AG10803 (cell line): ENCODE results near the gene METTL25.
"Not testable (repeated sequence)": the region's sequence is repeated elsewhere in the genome, so short reads cannot be mapped to it uniquely, and the experiment has no call there.

Experiments
- DNase-seq: peaks from one replicate; pipeline ENCODE4 v3.0.0; 2010; ENCODE audit warnings: low read depth
- H3K4me3 ChIP-seq: 2 replicates; pipeline ENCODE4 v1.5.1; 2011; ENCODE audit warnings: mild to moderate bottlenecking, low read length, control low read depth
- CTCF ChIP-seq: conservative IDR thresholded peaks from 2 replicates; pipeline ENCODE4 v1.5.1; 2011; ENCODE audit warnings: mild to moderate bottlenecking, low read length, control low read depth, inconsistent platforms

The METTL25 gene

GRCh38 chr12:82329508-82329907 is 28.8 kb upstream of the METTL25 start:
- no peak overlapping the region for H3K4me3 ChIP-seq
- no peak for TF ChIP-seq CTCF
- no peak for DNase-seq

GRCh38 chr12:82350161-82350560 is 8.2 kb upstream of the METTL25 start:
- no peak for DNase-seq
- no peak overlapping the region for H3K4me3 ChIP-seq
- TF ChIP-seq CTCF: no peak

DNA sequence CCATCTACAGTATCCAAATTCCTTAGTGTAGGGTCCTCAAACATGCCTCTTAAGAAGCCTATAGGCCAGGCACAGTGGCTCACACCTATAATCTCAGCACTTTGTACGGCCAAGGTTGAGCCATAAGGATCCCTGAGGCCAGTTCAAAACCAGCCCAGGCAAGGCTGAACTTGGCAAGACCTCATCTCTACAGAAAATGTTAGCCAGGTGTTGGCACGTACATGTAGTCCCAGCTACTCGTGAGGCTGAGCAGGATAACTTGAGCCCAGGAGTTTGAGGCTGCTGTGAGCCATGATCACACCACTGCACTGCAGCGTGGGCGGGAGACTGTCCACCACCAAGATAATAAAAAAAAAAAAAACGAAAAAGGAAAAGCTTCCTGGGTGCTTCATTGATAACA is 6.9 kb upstream of the METTL25 start:
- DNase-seq: no peak
- no peak overlapping the region for H3K4me3 ChIP-seq

DNA sequence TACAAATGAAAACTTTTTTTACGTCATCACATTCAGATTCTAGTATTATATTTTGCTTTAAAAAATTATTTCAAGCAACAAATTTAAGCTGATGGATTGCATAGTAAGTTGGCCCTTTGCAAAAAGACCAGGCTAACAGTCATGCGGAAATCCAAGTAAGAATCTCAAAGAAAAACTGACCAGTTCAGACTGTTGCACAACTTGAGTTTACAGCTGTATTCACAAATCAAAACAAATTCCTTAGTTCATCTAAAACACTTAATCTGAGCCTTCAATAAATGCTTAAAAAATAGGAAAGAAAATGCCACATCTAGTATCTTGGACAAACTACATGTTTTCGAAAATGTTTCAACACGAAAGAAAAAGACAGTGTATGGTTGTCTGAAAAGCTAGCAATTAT is 989 bp upstream of the METTL25 start:
- TF ChIP-seq CTCF: no peak
- no peak for DNase-seq
- H3K4me3 ChIP-seq: peak overlapping the region; percentile 69

More for the DNA sequence above, 6.9 kb upstream of the METTL25 start:
- no peak for TF ChIP-seq CTCF

- no peak for TF ChIP-seq CTCF
- H3K4me3 ChIP-seq: peak overlapping the region; percentile 69
- DNase-seq: peak; percentile 2
Measured at GRCh38 chr12:82357845-82358199, 507 bp upstream of the METTL25 start.

GRCh38 chr12:82359115-82359478 is 768 bp downstream of the METTL25 start:
- peak overlapping the region; percentile 69 for H3K4me3 ChIP-seq
- no peak for TF ChIP-seq CTCF

GRCh38 chr12:82360834-82361233 is 2.5 kb downstream of the METTL25 start:
- DNase-seq, H3K4me3 ChIP-seq: not testable (repeated sequence)

More at GRCh38 chr12:82359115-82359478, 768 bp downstream of the METTL25 start:
- DNase-seq: peak; percentile 8

DNA sequence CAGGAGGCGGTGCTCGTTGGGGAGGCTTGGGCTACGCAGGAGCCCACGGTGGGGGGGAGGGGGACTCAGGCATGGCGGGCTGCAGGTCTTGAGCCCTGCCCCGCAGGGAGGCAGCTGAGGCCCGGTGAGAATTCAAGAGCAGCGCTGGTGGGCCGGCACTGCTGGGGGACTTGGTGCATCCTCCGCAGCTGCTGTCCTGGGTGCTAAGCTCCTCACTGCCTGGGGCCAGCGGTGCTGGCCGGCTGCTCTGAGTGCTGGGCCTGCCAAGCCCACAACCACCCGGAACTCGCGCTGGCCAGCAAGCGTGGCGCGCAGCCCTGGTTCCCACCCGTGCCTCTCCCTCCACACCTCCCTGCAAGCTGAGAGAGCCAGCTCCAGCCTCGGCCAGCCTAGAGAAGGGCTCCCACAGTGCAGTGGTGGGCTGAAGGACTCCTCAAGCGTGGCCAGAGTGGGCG is 3.2 kb downstream of the METTL25 start:
- H3K4me3 ChIP-seq: no peak overlapping the region
- no peak for DNase-seq
- TF ChIP-seq CTCF: no peak
